OCI-LY7 (cell line): ENCODE data around the gene MTCL1. TPM values are rescaled to one million over a fixed set of nuclear protein-coding genes. Genes with fewer than 3 reads are reported as not detected.

ENCODE experiments used
- BruUV-seq: library from RNA; stranded (reverse); fragments of 400-500 nt; replicated peaks from 2 replicates; lab custom pipeline; 2021; lab: Mats Ljungman, UMichigan
- CTCF ChIA-PET: fragments of 300-600 bp; sonication (Branson Sonifier 250); formaldehyde crosslinking; loops from one replicate; lab custom pipeline; 2022; ENCODE audit warnings: antibody characterized with exemption; ENCODE audit not compliant: unreplicated experiment; lab: Charles Lee
- POLR2A ChIA-PET: fragments of 300-600 bp; sonication (Branson Sonifier 250); formaldehyde crosslinking; loops from one replicate; lab custom pipeline; 2022; ENCODE audit warnings: antibody characterized with exemption; lab: Charles Lee
- DNase-seq: peaks from one replicate; pipeline ENCODE4 v3.0.0-alpha.2; 2015; ENCODE audit warnings: low spot score
- H2AFZ ChIP-seq: fragments of 200-600 bp; sonication (generic), shearing (Covaris generic); 2 replicates; pipeline ENCODE4 v1.6.1; 2014; ENCODE audit warnings: mild to moderate bottlenecking, antibody characterized with exemption, low read length, moderate library complexity
- H3K27ac ChIP-seq: fragments of 200-600 bp; sonication (generic); 2 replicates; pipeline ENCODE4 v1.5.1; 2014; ENCODE audit warnings: mixed run types, low read depth, mild to moderate bottlenecking, moderate library complexity, low read length, inconsistent platforms; ENCODE audit not compliant: poor library complexity, severe bottlenecking
- H3K36me3 ChIP-seq: fragments of 200-600 bp; sonication (generic); 2 replicates; pipeline ENCODE4 v1.6.1; 2014; ENCODE audit warnings: mild to moderate bottlenecking, antibody characterized with exemption, low read length, moderate library complexity, mixed read lengths; ENCODE audit not compliant: insufficient read depth
- H3K4me1 ChIP-seq: fragments of 200-600 bp; sonication (generic); 2 replicates; pipeline ENCODE4 v1.5.1; 2014; ENCODE audit warnings: mild to moderate bottlenecking, low read length; ENCODE audit not compliant: insufficient read depth, poor library complexity, severe bottlenecking
- H3K4me2 ChIP-seq: fragments of 200-600 bp; sonication (generic); 2 replicates; pipeline ENCODE4 v1.6.1; 2014; ENCODE audit warnings: mild to moderate bottlenecking, low read length
- H3K4me3 ChIP-seq: fragments of 200-600 bp; sonication (generic); 2 replicates; pipeline ENCODE4 v1.5.1; 2014; ENCODE audit warnings: mild to moderate bottlenecking, low read depth, low read length; ENCODE audit not compliant: poor library complexity, severe bottlenecking
- H3K79me2 ChIP-seq: fragments of 200-600 bp; sonication (generic); 2 replicates; pipeline ENCODE4 v1.6.1; 2016; ENCODE audit warnings: low read depth, mild to moderate bottlenecking, low read length, moderate library complexity, mixed read lengths; ENCODE audit not compliant: insufficient read depth
- H3K9me2 ChIP-seq: fragments of 200-600 bp; sonication (generic); 2 replicates; pipeline ENCODE4 v1.6.1; 2016; ENCODE audit warnings: mild to moderate bottlenecking, low read length, mixed read lengths; ENCODE audit not compliant: insufficient read depth
- H3K9me3 ChIP-seq: fragments of 200-600 bp; sonication (generic); 2 replicates; pipeline ENCODE4 v1.6.1; 2014; ENCODE audit warnings: mild to moderate bottlenecking, mixed run types, low read length, mixed read lengths
- H4K20me1 ChIP-seq: fragments of 200-600 bp; sonication (generic); 2 replicates; pipeline ENCODE4 v1.6.1; 2014; ENCODE audit warnings: mild to moderate bottlenecking, antibody characterized with exemption, low read length, moderate library complexity, mixed read lengths; ENCODE audit not compliant: insufficient read depth
- EZH2phosphoT487 ChIP-seq: fragments of 200-600 bp; sonication (generic); IDR thresholded peaks from 2 replicates; pipeline ENCODE4 v1.6.1; 2018; ENCODE audit warnings: low read depth, borderline replicate concordance, mild to moderate bottlenecking, mixed run types, antibody characterized with exemption, low read length, moderate library complexity, mixed read lengths
- intact Hi-C: fragments of 100-400 bp; cut with micrococcal nuclease; formaldehyde crosslinking; loops from one replicate; pipeline ENCODE4 v1.10.0; 2022; ENCODE audit not compliant: unreplicated experiment
- total RNA-seq, 2 experiments: library from RNA; depleted of rRNA in 1 of 2; stranded (reverse); fragments of >200 nt in 1 of 2; shearing (Covaris generic) in 1 of 2; gene quantifications; 2 replicates each; pipeline ENCODE4 v1.2.3, GENCODE V29; 2014 to 2022
- TF ChIP-seq, protein P1 (sequence below): fragments of 200-600 bp; sonication (generic); conservative IDR thresholded peaks from 2 replicates; pipeline ENCODE4 v1.5.1; 2014; ENCODE audit warnings: mild to moderate bottlenecking, antibody characterized with exemption, low read length, moderate library complexity, mixed read lengths

Gene MTCL1
- total RNA-seq, 2 experiments from 2014 or later: 96.8 to 159 TPM

DNA sequence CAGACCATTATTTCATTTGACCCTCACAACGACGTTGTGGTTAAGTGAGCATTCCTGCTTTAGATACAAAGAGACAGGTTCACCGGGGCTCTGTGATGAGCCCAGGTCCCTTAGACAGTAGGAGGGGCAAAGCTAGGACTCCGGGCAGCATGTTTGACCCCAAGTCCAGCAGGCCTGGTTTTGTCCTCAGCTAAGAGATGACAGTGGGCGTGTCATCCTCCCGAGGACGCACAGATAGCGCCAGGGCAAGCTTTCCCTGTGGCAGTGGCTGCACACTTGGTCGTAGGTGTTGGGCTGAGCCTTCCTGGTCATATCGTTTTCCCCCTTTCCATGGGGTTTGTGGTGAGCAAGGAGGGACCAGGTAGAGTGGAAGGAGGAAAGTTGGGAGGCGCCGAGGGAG lies 76.3 kb downstream of the MTCL1 start:
- POLR2A ChIA-PET: interaction anchor here (0.9 kb wide), 1 partner anchor 74 kb away, joined by 3 read pairs; no protein-coding TSS in a partner anchor

DNA sequence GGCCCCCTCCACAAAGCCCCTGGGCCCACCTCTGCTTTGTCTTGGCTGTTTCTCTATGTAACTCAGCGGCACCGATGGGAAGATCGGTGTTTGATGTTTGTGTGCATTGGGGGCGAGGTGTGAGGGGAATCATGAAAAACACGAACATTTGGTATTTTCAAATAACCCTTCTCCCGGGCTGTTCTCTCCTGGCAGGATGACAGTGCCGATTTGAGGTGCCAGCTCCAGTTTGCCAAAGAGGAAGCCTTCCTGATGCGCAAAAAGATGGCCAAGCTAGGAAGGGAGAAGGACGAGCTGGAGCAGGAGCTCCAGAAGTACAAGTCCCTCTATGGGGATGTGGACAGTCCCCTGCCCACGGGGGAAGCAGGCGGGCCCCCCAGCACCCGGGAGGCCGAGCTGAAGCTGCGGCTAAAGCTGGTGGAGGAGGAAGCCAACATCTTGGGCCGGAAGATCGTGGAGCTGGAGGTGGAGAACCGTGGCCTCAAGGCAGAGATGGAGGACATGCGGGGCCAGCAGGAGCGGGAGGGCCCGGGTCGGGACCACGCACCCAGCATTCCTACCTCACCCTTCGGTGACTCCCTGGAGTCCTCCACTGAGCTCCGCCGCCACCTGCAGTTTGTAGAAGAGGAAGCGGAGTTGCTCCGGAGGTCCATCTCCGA lies 78.1 kb downstream of the MTCL1 start:
- no peaks in the 10 kb centered on the region for H4K20me1 ChIP-seq
- POLR2A ChIA-PET: interaction anchor here (0.5 to 0.7 kb wide), 2 partner anchors 8 to 57 kb away, joined by 5 to 9 read pairs; no protein-coding TSS in a partner anchor
- no peak for DNase-seq
- H3K36me3 ChIP-seq: peaks cover 92% of the 10 kb centered on the region
- H3K9me2 ChIP-seq: no peaks in the 10 kb centered on the region
- H2AFZ ChIP-seq: no peak overlapping the region
- no TSS peak for BruUV-seq
- H3K79me2 ChIP-seq: no peaks in the 10 kb centered on the region
- TF ChIP-seq, protein P1, sequence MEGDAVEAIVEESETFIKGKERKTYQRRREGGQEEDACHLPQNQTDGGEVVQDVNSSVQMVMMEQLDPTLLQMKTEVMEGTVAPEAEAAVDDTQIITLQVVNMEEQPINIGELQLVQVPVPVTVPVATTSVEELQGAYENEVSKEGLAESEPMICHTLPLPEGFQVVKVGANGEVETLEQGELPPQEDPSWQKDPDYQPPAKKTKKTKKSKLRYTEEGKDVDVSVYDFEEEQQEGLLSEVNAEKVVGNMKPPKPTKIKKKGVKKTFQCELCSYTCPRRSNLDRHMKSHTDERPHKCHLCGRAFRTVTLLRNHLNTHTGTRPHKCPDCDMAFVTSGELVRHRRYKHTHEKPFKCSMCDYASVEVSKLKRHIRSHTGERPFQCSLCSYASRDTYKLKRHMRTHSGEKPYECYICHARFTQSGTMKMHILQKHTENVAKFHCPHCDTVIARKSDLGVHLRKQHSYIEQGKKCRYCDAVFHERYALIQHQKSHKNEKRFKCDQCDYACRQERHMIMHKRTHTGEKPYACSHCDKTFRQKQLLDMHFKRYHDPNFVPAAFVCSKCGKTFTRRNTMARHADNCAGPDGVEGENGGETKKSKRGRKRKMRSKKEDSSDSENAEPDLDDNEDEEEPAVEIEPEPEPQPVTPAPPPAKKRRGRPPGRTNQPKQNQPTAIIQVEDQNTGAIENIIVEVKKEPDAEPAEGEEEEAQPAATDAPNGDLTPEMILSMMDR: no peak
- no peak for TF ChIP-seq EZH2phosphoT487
- H3K4me2 ChIP-seq: no peak overlapping the region
- no peak overlapping the region for H3K27ac ChIP-seq
- intact Hi-C loops: no loop called here
- no peak overlapping the region for H3K4me3 ChIP-seq
- no peaks in the 10 kb centered on the region for H3K9me3 ChIP-seq
- no peaks in the 10 kb centered on the region for H3K4me1 ChIP-seq
- CTCF ChIA-PET: no interaction called here

More for the DNA sequence above, 76.3 kb downstream of the MTCL1 start:
- Histone ChIP-seq H3K4me2 (no peak overlapping the region), H3K4me3 (no peak overlapping the region), H3K4me1 (no peaks in the 10 kb centered on the region), H3K9me3 (no peaks in the 10 kb centered on the region), H2AFZ (no peak overlapping the region), H4K20me1 (no peaks in the 10 kb centered on the region), H3K27ac (no peak overlapping the region), H3K9me2 (no peaks in the 10 kb centered on the region), H3K79me2 (no peaks in the 10 kb centered on the region), H3K36me3 (peaks cover 86% of the 10 kb centered on the region)
- TF ChIP-seq EZH2phosphoT487: no peak
- TF ChIP-seq, protein P1: no peak
- no TSS peak for BruUV-seq
- CTCF ChIA-PET: no interaction called here
- DNase-seq: no peak
- intact Hi-C loops: no loop called here

DNA sequence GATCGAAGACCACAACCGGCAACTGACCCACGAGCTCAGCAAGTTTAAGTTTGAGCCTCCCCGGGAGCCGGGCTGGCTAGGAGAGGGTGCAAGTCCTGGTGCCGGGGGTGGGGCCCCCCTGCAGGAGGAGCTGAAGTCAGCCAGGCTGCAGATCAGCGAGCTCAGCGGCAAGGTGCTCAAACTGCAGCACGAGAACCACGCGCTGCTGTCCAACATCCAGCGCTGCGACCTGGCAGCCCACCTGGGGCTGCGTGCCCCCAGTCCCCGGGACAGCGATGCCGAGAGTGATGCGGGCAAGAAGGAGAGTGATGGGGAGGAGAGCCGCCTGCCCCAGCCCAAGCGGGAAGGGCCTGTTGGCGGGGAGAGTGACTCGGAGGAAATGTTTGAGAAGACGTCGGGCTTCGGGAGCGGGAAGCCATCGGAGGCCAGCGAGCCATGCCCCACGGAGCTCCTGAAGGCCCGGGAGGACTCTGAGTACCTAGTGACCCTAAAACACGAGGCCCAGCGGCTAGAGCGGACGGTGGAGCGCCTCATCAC lies 78.7 kb downstream of the MTCL1 start:
- Histone ChIP-seq H2AFZ (no peak overlapping the region), H3K4me2 (no peak overlapping the region), H4K20me1 (no peaks in the 10 kb centered on the region), H3K9me3 (no peaks in the 10 kb centered on the region), H3K4me1 (no peaks in the 10 kb centered on the region), H3K79me2 (no peaks in the 10 kb centered on the region), H3K9me2 (no peaks in the 10 kb centered on the region), H3K36me3 (peaks cover 92% of the 10 kb centered on the region), H3K27ac (no peak overlapping the region), H3K4me3 (no peak overlapping the region)
- CTCF ChIA-PET: no interaction called here
- POLR2A ChIA-PET: interaction anchor here (0.6 to 0.7 kb wide), 3 partner anchors 9 to 898 kb away, joined by 3 to 5 read pairs (median 4); no protein-coding TSS in a partner anchor
- no TSS peak for BruUV-seq
- TF ChIP-seq, protein P1: no peak
- TF ChIP-seq EZH2phosphoT487: no peak
- DNase-seq: no peak
- intact Hi-C loops: no loop called here
